Measurements from ENCODE around the gene MGAT4A. TPM values are rescaled to one million over a fixed set of nuclear protein-coding genes. Genes with fewer than 3 reads are reported as not detected.

Gene MGAT4A
- total RNA-seq, 1 donor from 2014 or later: 3.2 TPM

- no peak for DNase-seq (ENCODE audit: low read depth)
- H3K27me3 ChIP-seq (ENCODE audit: control insufficient read depth, insufficient read depth, low read length): no peaks in the 10 kb centered on the region
- TF ChIP-seq CTCF (IDR thresholded peaks at IDR 0.05; ENCODE audit: insufficient read depth, low read length, poor library complexity, severe bottlenecking): no peak
- H3K36me3 ChIP-seq (ENCODE audit: control insufficient read depth, insufficient read depth, low read length): no peaks in the 10 kb centered on the region
- H3K4me3 ChIP-seq (ENCODE audit: low read depth, low read length): no peak overlapping the region
Observed at GRCh38 chr2:98716786-98717185, 14.1 kb downstream of the MGAT4A start.

- no peak for TF ChIP-seq CTCF (IDR thresholded peaks at IDR 0.05; ENCODE audit: insufficient read depth, low read length, poor library complexity, severe bottlenecking)
- H3K27me3 ChIP-seq (ENCODE audit: control insufficient read depth, insufficient read depth, low read length): no peaks in the 10 kb centered on the region
- DNase-seq (ENCODE audit: low read depth): no peak
- no peak overlapping the region for H3K4me3 ChIP-seq (ENCODE audit: low read depth, low read length)
- H3K36me3 ChIP-seq (ENCODE audit: control insufficient read depth, insufficient read depth, low read length): no peaks in the 10 kb centered on the region
Observed at GRCh38 chr2:98715812-98716451, 15.0 kb downstream of the MGAT4A start.

- Histone ChIP-seq H3K36me3 (ENCODE audit: control insufficient read depth, insufficient read depth, low read length) (no peaks in the 10 kb centered on the region), H3K4me3 (ENCODE audit: low read depth, low read length) (no peak overlapping the region), H3K27me3 (ENCODE audit: control insufficient read depth, insufficient read depth, low read length) (no peaks in the 10 kb centered on the region)
- no peak for DNase-seq (ENCODE audit: low read depth)
- TF ChIP-seq CTCF (IDR thresholded peaks at IDR 0.05; ENCODE audit: insufficient read depth, low read length, poor library complexity, severe bottlenecking): no peak
Observed at GRCh38 chr2:98713332-98714015, 17.5 kb downstream of the MGAT4A start.

GRCh38 chr2:98712145-98712544 is 18.8 kb downstream of the MGAT4A start:
- H3K4me3 ChIP-seq (ENCODE audit: low read depth, low read length): no peak overlapping the region
- H3K36me3 ChIP-seq (ENCODE audit: control insufficient read depth, insufficient read depth, low read length): no peaks in the 10 kb centered on the region
- DNase-seq (ENCODE audit: low read depth): no peak
- no peaks in the 10 kb centered on the region for H3K27me3 ChIP-seq (ENCODE audit: control insufficient read depth, insufficient read depth, low read length)
- TF ChIP-seq CTCF (IDR thresholded peaks at IDR 0.05; ENCODE audit: insufficient read depth, low read length, poor library complexity, severe bottlenecking): no peak

- Histone ChIP-seq H3K27me3 (ENCODE audit: control insufficient read depth, insufficient read depth, low read length) (no peaks in the 10 kb centered on the region), H3K4me3 (ENCODE audit: low read depth, low read length) (no peak overlapping the region), H3K36me3 (ENCODE audit: control insufficient read depth, insufficient read depth, low read length) (no peaks in the 10 kb centered on the region)
- no peak for TF ChIP-seq CTCF (IDR thresholded peaks at IDR 0.05; ENCODE audit: insufficient read depth, low read length, poor library complexity, severe bottlenecking)
- no peak for DNase-seq (ENCODE audit: low read depth)
Observed at GRCh38 chr2:98711506-98711905, 19.4 kb downstream of the MGAT4A start.
